Activated CD8-positive, alpha-beta memory T cell treated with anti-CD3 and anti-CD28 coated beads, Interleukin-2, amount 10 ng/mL, durations not matched to agents 7 days and 5 days (primary cell): ENCODE measurements around the gene SLC35E3. TPM values are rescaled to one million over a fixed set of nuclear protein-coding genes. Genes with fewer than 3 reads are reported as not detected.
"Not testable (repeated sequence)": the region's sequence is repeated elsewhere in the genome, so short reads cannot be mapped to it uniquely, and the experiment has no call there.

Experiments
- ATAC-seq: fragments of 150-1000 bp; cut with Tn5 transposase; one replicate; pipeline ENCODE4 v1.10.0; 2021; ENCODE audit warnings: moderate library complexity
- CTCF ChIA-PET: fragments of 350-600 bp; sonication (Branson Sonifier 250); formaldehyde crosslinking; loops from one replicate; lab custom pipeline; 2021; ENCODE audit warnings: antibody characterized with exemption; lab: Charles Lee
- DNase-seq: peaks from one replicate; pipeline ENCODE4 v3.0.0-alpha.2; 2020
- H3K27ac Mint-ChIP-seq: one replicate; pipeline ENCODE4 v1.8.0; 2021; ENCODE audit warnings: mild to moderate bottlenecking, mixed read lengths
- H3K27me3 Mint-ChIP-seq: one replicate; pipeline ENCODE4 v1.8.0; 2021; ENCODE audit warnings: mixed read lengths
- H3K36me3 Mint-ChIP-seq: one replicate; pipeline ENCODE4 v1.8.0; 2021; ENCODE audit warnings: mild to moderate bottlenecking, mixed read lengths
- H3K4me1 Mint-ChIP-seq: one replicate; pipeline ENCODE4 v1.8.0; 2021; ENCODE audit warnings: mixed read lengths
- H3K4me3 Mint-ChIP-seq: one replicate; pipeline ENCODE4 v1.8.0; 2021; ENCODE audit warnings: mild to moderate bottlenecking, moderate library complexity, mixed read lengths
- H3K9me3 Mint-ChIP-seq: one replicate; pipeline ENCODE4 v1.8.0; 2022; ENCODE audit warnings: low read depth, mixed read lengths
- total RNA-seq, 2 experiments: library from RNA; stranded (reverse); gene quantifications; one replicate each; pipeline ENCODE4 v1.2.3, GENCODE V29; 2021

The SLC35E3 gene
- total RNA-seq, 2 experiments from 2014 or later: 10.3 to 10.8 TPM

- Mint-ChIP-seq H3K4me1 (peaks cover 25% of the 10 kb centered on the region), H3K36me3 (peaks cover 20% of the 10 kb centered on the region), H3K27me3 (no peaks in the 10 kb centered on the region), H3K27ac (peak overlapping the region; percentile 100), H3K9me3 (no peaks in the 10 kb centered on the region), H3K4me3 (no peak overlapping the region)
- no peak for DNase-seq
- CTCF ChIA-PET: interaction anchor here (0.8 kb wide), 1 partner anchor 25 kb away, joined by 3 read pairs; no protein-coding TSS in a partner anchor
- ATAC-seq: no peak
These were observed 59.7 kb downstream of the SLC35E3 start for GRCh38 chr12:68805592-68806120.

GRCh38 chr12:68806488-68807237 lies 60.7 kb downstream of the SLC35E3 start:
- CTCF ChIA-PET: interaction anchor here (1.3 to 3.3 kb wide), 10 partner anchors 10 to 448 kb away, joined by 3 to 26 read pairs (median 6); partner anchors contain the start of gene SLC35E3
- peaks cover 30% of the 10 kb centered on the region for H3K36me3 Mint-ChIP-seq
- peaks cover 33% of the 10 kb centered on the region for H3K4me1 Mint-ChIP-seq
- H3K27ac Mint-ChIP-seq: peak overlapping the region; percentile 100
- H3K4me3 Mint-ChIP-seq: peak overlapping the region; percentile 99
- DNase-seq (no peak), ATAC-seq (no peak)
- H3K27me3 Mint-ChIP-seq: no peaks in the 10 kb centered on the region
- no peaks in the 10 kb centered on the region for H3K9me3 Mint-ChIP-seq

- not testable (repeated sequence) for DNase-seq, ATAC-seq, H3K27me3 Mint-ChIP-seq, H3K9me3 Mint-ChIP-seq
- H3K36me3 Mint-ChIP-seq: peaks cover 32% of the 10 kb centered on the region
- peaks cover 31% of the 10 kb centered on the region for H3K4me1 Mint-ChIP-seq
- peak overlapping the region; percentile 100 for H3K27ac Mint-ChIP-seq
- CTCF ChIA-PET: interaction anchor here (0.8 to 3.3 kb wide), 16 partner anchors 10 to 570 kb away, joined by 3 to 26 read pairs (median 4); partner anchors contain the start of gene SLC35E3
- H3K4me3 Mint-ChIP-seq: peak overlapping the region; percentile 99
These were observed 61.2 kb downstream of the SLC35E3 start for GRCh38 chr12:68807274-68807575.

- peak within 1 kb of the TSS; percentile 100 for H3K27ac Mint-ChIP-seq
- peaks cover 36% of the 10 kb centered on the region for H3K4me1 Mint-ChIP-seq
- no peaks in the 10 kb centered on the region for H3K27me3 Mint-ChIP-seq
- peaks cover 36% of the 10 kb centered on the region for H3K36me3 Mint-ChIP-seq
- peak; percentile 98 for DNase-seq
- H3K9me3 Mint-ChIP-seq: no peaks in the 10 kb centered on the region
- peak within 1 kb of the TSS; percentile 99 for H3K4me3 Mint-ChIP-seq
- CTCF ChIA-PET: interaction anchor here (0.8 to 3.3 kb wide), 21 partner anchors 9 to 767 kb away, joined by 3 to 26 read pairs (median 4); partner anchors contain the start of genes MDM1 and SLC35E3
- ATAC-seq: peak; percentile 89
These were observed 61.8 kb downstream of the SLC35E3 start, which contains the start of gene MDM2 for GRCh38 chr12:68807576-68808387. Gene MDM2, plus strand, starts transcription at chr12:68808177. Its CDS starts 301 bp downstream, at chr12:68808478.

- ATAC-seq (peak; percentile 50), DNase-seq (peak; percentile 90)
- Mint-ChIP-seq H3K4me1 (peaks cover 44% of the 10 kb centered on the region), H3K27me3 (no peaks in the 10 kb centered on the region), H3K27ac (peak overlapping the region; percentile 100), H3K4me3 (peak overlapping the region; percentile 99), H3K9me3 (no peaks in the 10 kb centered on the region), H3K36me3 (peaks cover 44% of the 10 kb centered on the region)
- CTCF ChIA-PET: interaction anchor here (0.8 to 3.3 kb wide), 15 partner anchors 8 to 768 kb away, joined by 3 to 26 read pairs (median 4); partner anchors contain the start of genes MDM1 and SLC35E3
These were observed 62.6 kb downstream of the SLC35E3 start for GRCh38 chr12:68808388-68809189.

GRCh38 chr12:68809190-68810026 lies 63.4 kb downstream of the SLC35E3 start:
- Mint-ChIP-seq H3K27me3 (no peaks in the 10 kb centered on the region), H3K4me3 (peak overlapping the region; percentile 99), H3K9me3 (no peaks in the 10 kb centered on the region), H3K36me3 (peaks cover 48% of the 10 kb centered on the region), H3K4me1 (peaks cover 46% of the 10 kb centered on the region), H3K27ac (peak overlapping the region; percentile 100)
- CTCF ChIA-PET: interaction anchor here (0.8 to 3.3 kb wide), 7 partner anchors 9 to 478 kb away, joined by 3 to 26 read pairs (median 4); partner anchors contain the start of genes MDM1 and SLC35E3
- no peak for ATAC-seq
- DNase-seq: no peak

- Mint-ChIP-seq H3K27ac (peak overlapping the region; percentile 76), H3K4me3 (peak overlapping the region; percentile 99), H3K36me3 (peaks cover 53% of the 10 kb centered on the region), H3K4me1 (peaks cover 52% of the 10 kb centered on the region)
- ATAC-seq, DNase-seq, H3K9me3 Mint-ChIP-seq, CTCF ChIA-PET, H3K27me3 Mint-ChIP-seq: not testable (repeated sequence)
These were observed 64.0 kb downstream of the SLC35E3 start for GRCh38 chr12:68810027-68810389.

GRCh38 chr12:68811573-68811972 lies 65.6 kb downstream of the SLC35E3 start:
- H3K4me1 Mint-ChIP-seq: peaks cover 58% of the 10 kb centered on the region
- H3K9me3 Mint-ChIP-seq, H3K27me3 Mint-ChIP-seq, DNase-seq, ATAC-seq: not testable (repeated sequence)
- peaks cover 62% of the 10 kb centered on the region for H3K36me3 Mint-ChIP-seq
- H3K4me3 Mint-ChIP-seq: peak overlapping the region; percentile 99
- peak overlapping the region; percentile 64 for H3K27ac Mint-ChIP-seq
- CTCF ChIA-PET: interaction anchor here (5.9 kb wide), 1 partner anchor 18 kb away, joined by 40 read pairs; no protein-coding TSS in a partner anchor

GRCh38 chr12:68812553-68813241 lies 66.7 kb downstream of the SLC35E3 start:
- Mint-ChIP-seq H3K36me3 (peaks cover 69% of the 10 kb centered on the region), H3K27me3 (no peaks in the 10 kb centered on the region), H3K4me3 (peak overlapping the region; percentile 62), H3K4me1 (peaks cover 60% of the 10 kb centered on the region), H3K9me3 (no peaks in the 10 kb centered on the region), H3K27ac (peak overlapping the region; percentile 60)
- CTCF ChIA-PET: interaction anchor here (0.9 to 5.9 kb wide), 4 partner anchors 10 to 455 kb away, joined by 3 to 40 read pairs (median 3); partner anchors contain the start of gene SLC35E3
- DNase-seq (no peak), ATAC-seq (no peak)

GRCh38 chr12:68813242-68813593 lies 67.2 kb downstream of the SLC35E3 start:
- H3K27ac Mint-ChIP-seq: no peak overlapping the region
- DNase-seq (no peak), ATAC-seq (no peak)
- no peaks in the 10 kb centered on the region for H3K27me3 Mint-ChIP-seq
- H3K36me3 Mint-ChIP-seq: peaks cover 68% of the 10 kb centered on the region
- CTCF ChIA-PET: interaction anchor here (0.9 to 5.9 kb wide), 4 partner anchors 9 to 455 kb away, joined by 3 to 40 read pairs (median 3); partner anchors contain the start of gene SLC35E3
- H3K4me1 Mint-ChIP-seq: peaks cover 60% of the 10 kb centered on the region
- peak overlapping the region; percentile 62 for H3K4me3 Mint-ChIP-seq
- no peaks in the 10 kb centered on the region for H3K9me3 Mint-ChIP-seq
